ENCODE results near the gene BTBD16. TPM values are rescaled to one million over a fixed set of nuclear protein-coding genes. Genes with fewer than 3 reads are reported as not detected.

BTBD16 gene
- total and polyA plus RNA-seq, 5 experiments from 2014 or later, result not detected

DNA sequence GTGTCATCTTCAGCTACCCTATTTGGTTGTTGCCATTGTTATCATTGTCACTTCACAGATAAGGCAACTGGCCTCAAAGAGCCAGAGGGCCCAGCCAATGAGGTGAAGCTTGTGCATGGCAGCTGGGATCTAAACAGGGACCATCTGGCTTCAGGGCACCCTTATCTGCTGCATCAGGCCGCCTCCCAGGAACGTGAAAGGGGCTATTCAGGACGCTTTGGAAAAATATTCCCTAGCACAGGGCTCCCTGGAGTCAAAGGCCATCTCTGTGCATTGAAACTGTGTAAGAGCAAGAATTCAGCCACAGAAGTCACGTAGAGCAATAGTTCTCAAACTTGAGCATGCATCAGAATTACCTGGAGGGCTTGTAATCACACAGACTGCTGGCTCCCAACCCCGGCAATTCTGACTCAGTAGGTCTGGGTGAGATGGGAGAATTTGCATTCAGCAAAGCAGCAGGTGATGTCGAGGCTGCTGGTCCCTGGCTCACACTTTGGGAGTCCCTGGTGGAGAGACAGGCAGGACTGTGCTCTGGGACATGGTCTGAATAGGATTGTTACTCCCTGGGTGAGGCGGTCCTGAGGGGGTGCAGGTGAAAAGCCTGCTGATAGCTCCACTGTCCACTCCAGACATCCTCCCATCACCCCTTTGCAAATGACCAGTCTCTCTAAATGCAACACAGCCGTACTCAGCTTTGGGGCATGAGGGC is 81.9 kb downstream of the BTBD16 start:
- ATAC-seq (no peak), DNase-seq (no peak)
- H3K27me3 Mint-ChIP-seq, result peaks cover 0 to 11% (median 0%) of the 10 kb centered on the region in 5 donors
- no peak overlapping the region for H3K27ac Mint-ChIP-seq
- H3K9me3 Mint-ChIP-seq, result peaks cover 0 to 3% (median 0%) of the 10 kb centered on the region in 9 donors
- peaks cover 0 to 5% (median 1%) of the 10 kb centered on the region in 3 donors for H3K36me3 Mint-ChIP-seq
- POLR2A ChIA-PET, result no interaction called here
- H3K4me3 Mint-ChIP-seq, result no peak overlapping the region
- H3K4me1 Mint-ChIP-seq, result peaks cover 0 to 3% (median 0%) of the 10 kb centered on the region in 4 donors

DNA sequence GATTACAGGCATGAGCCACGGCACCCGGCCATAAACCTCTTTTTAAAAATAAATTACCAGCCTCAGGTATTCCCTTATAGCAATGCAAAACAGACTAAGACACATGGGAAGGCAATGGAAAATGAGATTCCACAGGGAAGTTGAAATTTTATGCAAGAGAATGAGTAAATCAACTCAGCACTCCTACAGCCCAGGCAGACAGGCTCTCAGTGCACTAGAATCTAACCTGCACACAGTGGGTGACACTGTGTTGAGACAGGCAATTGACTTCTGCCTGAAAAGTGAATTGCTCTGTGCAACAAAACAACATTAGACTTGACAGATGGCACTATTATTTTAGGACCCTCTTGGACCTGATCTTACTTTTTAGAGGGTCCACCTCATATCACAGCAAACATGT is 83.3 kb downstream of the BTBD16 start:
- POLR2A ChIA-PET, result interaction anchor here (0.7 kb wide), 1 partner anchor 79 kb away, joined by 3 read pairs; no protein-coding TSS in a partner anchor
- H3K9me3 Mint-ChIP-seq, result peaks cover 0 to 17% (median 9%) of the 10 kb centered on the region in 9 donors
- ATAC-seq (no peak), DNase-seq (no peak)
- H3K36me3 Mint-ChIP-seq, result peaks cover 0 to 15% (median 12%) of the 10 kb centered on the region in 3 donors
- no peak overlapping the region for H3K4me3 Mint-ChIP-seq
- peaks cover 0 to 11% (median 0%) of the 10 kb centered on the region in 5 donors for H3K27me3 Mint-ChIP-seq
- H3K27ac Mint-ChIP-seq, result peak overlapping the region in 1 of 10 donors; percentile 71
- H3K4me1 Mint-ChIP-seq, result no peaks in the 10 kb centered on the region

DNA sequence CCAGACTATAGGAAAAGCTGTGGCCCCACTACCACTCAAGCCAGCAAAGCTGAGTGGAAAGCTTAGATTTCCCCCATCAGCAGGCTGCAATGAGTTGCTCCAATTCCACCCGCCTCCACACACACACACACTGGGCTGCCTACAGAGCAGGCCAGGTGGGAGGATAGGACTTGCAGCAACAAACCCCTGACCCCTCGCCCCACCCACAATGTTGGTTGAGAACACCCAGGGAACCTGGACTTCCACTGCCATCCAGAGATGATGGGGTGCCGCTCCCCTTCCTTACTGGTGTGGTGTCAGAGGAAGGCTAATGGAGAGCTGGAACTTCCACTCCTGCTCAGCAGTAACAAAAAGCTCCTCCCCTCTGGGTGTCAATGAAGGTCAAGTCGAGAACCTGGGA is 86.6 kb downstream of the BTBD16 start:
- Mint-ChIP-seq H3K4me1 (no peaks in the 10 kb centered on the region), H3K27me3 (peaks cover 0 to 8% (median 0%) of the 10 kb centered on the region in 5 donors), H3K9me3 (peaks cover 0 to 20% (median 9%) of the 10 kb centered on the region in 9 donors), H3K4me3 (no peak overlapping the region), H3K36me3 (peaks cover 0 to 15% (median 12%) of the 10 kb centered on the region in 3 donors), H3K27ac (no peak overlapping the region)
- DNase-seq (no peak), ATAC-seq (no peak)
- POLR2A ChIA-PET, result no interaction called here

DNA sequence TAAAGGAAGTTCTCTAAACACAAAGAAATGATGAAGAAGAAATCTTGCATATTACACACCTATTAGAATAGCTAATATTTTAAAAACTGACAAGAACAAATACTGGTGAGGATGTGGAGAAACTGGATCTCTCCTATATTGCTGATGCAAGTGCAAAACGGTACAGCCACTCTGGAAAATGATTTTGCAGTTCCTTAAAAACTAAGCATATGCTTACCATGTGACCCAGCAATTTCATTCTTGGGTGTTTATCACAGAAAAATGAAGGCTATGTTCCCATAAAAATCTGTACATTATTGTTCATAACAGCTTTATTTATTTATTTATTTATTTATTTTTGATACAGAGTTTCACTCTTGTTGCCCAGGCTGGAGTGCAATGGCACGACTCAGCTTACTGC is 88.5 kb downstream of the BTBD16 start:
- peaks cover 0 to 4% (median 0%) of the 10 kb centered on the region in 5 donors for H3K27me3 Mint-ChIP-seq
- peaks cover 0 to 2% (median 0%) of the 10 kb centered on the region in 4 donors for H3K4me1 Mint-ChIP-seq
- H3K27ac Mint-ChIP-seq, result no peak overlapping the region
- peaks cover 0 to 15% (median 12%) of the 10 kb centered on the region in 3 donors for H3K36me3 Mint-ChIP-seq
- peaks cover 0 to 20% (median 9%) of the 10 kb centered on the region in 9 donors for H3K9me3 Mint-ChIP-seq
- DNase-seq, result no peak
- POLR2A ChIA-PET, result interaction anchor here (0.6 to 0.7 kb wide), 3 partner anchors 33 to 57 kb away, joined by 3 to 7 read pairs (median 4); no protein-coding TSS in a partner anchor
- H3K4me3 Mint-ChIP-seq, result no peak overlapping the region
- no peak for ATAC-seq

DNA sequence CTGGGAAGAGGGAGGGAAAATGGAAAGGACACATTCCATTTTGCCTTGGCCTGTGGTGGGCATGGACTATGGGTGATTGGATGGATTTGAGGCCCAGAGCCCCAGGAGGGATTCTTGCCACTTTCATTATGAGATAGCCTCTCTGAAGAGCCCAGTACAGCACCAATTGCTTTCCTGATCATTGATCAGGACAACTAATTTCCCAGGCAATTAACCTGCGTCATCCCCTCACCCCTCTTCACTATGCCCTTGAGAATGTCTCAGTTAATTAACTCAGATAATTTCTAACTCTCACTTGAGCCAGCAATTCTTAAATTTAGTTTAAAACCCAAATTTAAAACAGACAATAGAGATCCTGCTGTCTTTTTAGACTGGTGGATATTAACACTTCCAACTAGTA is 90.0 kb downstream of the BTBD16 start:
- peaks cover 0 to 15% (median 12%) of the 10 kb centered on the region in 3 donors for H3K36me3 Mint-ChIP-seq
- DNase-seq (no peak), ATAC-seq (no peak)
- peaks cover 0 to 9% (median 2%) of the 10 kb centered on the region in 5 donors for H3K27me3 Mint-ChIP-seq
- no peak overlapping the region for H3K27ac Mint-ChIP-seq
- H3K4me1 Mint-ChIP-seq, result peaks cover 0 to 5% (median 2%) of the 10 kb centered on the region in 4 donors
- peaks cover 0 to 20% (median 9%) of the 10 kb centered on the region in 9 donors for H3K9me3 Mint-ChIP-seq
- POLR2A ChIA-PET, result no interaction called here
- H3K4me3 Mint-ChIP-seq, result no peak overlapping the region

DNA sequence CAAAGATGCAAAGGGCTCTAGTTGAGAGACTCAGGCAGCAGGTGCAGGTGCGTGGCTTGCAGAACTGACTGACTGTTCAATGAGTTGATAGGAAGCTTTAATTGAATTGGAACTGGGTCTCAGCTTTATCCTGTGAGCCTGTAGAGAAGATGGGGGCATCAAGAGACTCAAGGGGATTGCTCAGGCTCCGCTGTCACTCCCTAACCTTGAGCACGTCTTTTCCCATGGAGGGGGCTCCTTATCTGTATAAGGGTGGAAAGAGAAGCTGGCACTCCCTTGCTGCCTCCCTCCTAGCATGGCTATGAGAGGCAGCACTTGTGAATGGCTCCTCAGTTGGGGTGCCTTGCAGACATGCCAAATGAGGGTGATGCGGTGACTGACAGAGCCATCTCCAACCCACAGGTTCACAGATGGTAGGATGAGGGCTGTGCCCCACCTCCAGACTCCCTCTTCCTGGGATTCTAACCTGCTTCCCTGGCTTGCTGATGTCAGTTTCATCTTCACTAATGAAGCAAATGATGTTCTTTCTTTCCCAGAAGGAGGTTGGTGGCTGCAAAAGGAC is 91.0 kb downstream of the BTBD16 start:
- H3K4me3 Mint-ChIP-seq, result no peak overlapping the region
- H3K9me3 Mint-ChIP-seq, result peaks cover 0 to 20% (median 9%) of the 10 kb centered on the region in 9 donors
- peaks cover 0 to 16% (median 2%) of the 10 kb centered on the region in 5 donors for H3K27me3 Mint-ChIP-seq
- no peak for DNase-seq
- no peak overlapping the region for H3K27ac Mint-ChIP-seq
- H3K36me3 Mint-ChIP-seq, result peaks cover 0 to 15% (median 12%) of the 10 kb centered on the region in 3 donors
- POLR2A ChIA-PET, result no interaction called here
- ATAC-seq, result no peak
- peaks cover 0 to 5% (median 2%) of the 10 kb centered on the region in 4 donors for H3K4me1 Mint-ChIP-seq

DNA sequence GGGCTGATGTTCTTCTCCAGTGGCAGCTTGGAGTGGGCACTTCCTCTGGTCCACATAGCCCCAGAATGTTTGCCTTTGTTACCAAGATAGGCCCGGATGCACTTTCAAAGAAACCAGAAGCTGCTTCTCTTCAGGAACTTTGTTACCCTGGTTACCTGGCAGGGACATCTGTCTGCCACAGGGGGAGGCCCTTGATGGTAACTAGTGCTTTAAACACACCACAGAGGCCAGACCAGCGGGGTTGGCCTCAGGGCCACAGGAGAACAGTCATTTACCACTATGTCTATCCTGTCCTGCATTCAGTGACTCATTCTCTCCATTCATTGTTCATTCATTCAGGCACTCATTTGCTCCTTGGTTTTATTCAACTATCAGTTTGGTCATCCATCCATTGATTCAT is 91.5 kb downstream of the BTBD16 start:
- no peak for ATAC-seq
- peak overlapping the region in 1 of 10 donors; percentile 16 for H3K27ac Mint-ChIP-seq
- peaks cover 0 to 20% (median 11%) of the 10 kb centered on the region in 9 donors for H3K9me3 Mint-ChIP-seq
- H3K4me3 Mint-ChIP-seq, result no peak overlapping the region
- peaks cover 0 to 20% (median 2%) of the 10 kb centered on the region in 5 donors for H3K27me3 Mint-ChIP-seq
- no peak for DNase-seq
- POLR2A ChIA-PET, result no interaction called here
- peaks cover 0 to 13% (median 12%) of the 10 kb centered on the region in 3 donors for H3K36me3 Mint-ChIP-seq
- peaks cover 0 to 5% (median 2%) of the 10 kb centered on the region in 4 donors for H3K4me1 Mint-ChIP-seq

DNA sequence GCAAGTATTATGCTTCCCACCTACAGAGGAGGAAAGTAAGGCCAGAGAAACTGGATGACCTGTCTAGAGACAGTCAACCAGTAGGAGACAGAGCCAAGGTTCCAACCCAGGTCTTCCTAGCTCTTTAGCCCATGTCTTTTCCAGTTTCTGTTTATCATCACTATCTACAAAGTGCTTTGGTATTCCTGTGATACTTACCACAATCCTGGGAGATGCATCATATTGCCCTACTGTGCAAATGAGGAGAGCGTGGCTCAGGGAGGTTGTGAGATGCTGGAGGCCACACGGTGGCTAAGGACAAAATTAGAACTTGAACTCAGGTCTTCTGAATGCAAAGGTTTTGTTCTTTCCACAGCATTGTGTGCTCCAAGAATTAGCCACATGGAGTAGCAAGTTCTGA is 92.2 kb downstream of the BTBD16 start:
- H3K9me3 Mint-ChIP-seq, result peaks cover 0 to 17% (median 8%) of the 10 kb centered on the region in 9 donors
- peaks cover 0 to 24% (median 2%) of the 10 kb centered on the region in 5 donors for H3K27me3 Mint-ChIP-seq
- H3K27ac Mint-ChIP-seq, result peak overlapping the region in 1 of 10 donors; percentile 0
- peaks cover 0 to 12% (median 6%) of the 10 kb centered on the region in 3 donors for H3K36me3 Mint-ChIP-seq
- DNase-seq (no peak), ATAC-seq (no peak)
- POLR2A ChIA-PET, result no interaction called here
- no peak overlapping the region for H3K4me3 Mint-ChIP-seq
- peaks cover 0 to 5% (median 2%) of the 10 kb centered on the region in 4 donors for H3K4me1 Mint-ChIP-seq

DNA sequence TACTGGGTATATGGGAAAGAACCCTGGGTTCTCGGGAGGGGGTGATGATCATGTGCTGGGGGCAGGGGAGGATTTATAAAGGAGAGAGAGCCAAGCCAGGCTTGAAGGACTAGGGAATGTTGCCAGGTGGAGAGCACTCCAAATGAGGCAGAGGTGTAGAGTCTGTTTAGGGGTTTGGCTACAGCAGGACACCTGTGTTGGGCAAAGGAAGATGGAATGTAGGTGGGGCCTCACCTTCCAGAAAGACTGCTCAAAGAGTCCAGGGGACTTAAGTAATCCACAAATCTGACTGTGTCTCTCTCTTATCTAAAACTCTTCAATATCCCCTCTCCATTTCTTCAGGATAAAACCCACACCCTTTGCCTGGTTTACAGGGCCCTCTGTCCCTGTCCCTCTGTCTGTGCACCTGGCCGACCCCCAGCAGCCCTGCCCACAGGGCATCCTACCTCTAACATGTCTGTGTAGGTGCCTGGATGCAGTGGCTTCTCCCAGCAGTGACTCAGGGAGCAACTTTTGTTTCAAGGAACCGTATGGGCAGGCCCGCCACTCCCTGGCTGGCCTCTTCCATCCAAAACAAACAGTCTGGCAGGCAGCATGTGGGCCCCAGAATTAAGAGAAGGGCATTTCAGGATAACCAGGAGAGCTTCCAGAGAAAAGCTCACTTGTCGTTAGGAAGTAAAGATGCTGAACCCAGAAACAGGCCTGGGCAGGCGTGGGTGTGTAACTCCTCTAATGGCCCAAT is 92.8 kb downstream of the BTBD16 start:
- no peak for DNase-seq
- H3K4me1 Mint-ChIP-seq, result peaks cover 0 to 5% (median 2%) of the 10 kb centered on the region in 4 donors
- peak overlapping the region in 1 of 10 donors; percentile 52 for H3K27ac Mint-ChIP-seq
- H3K9me3 Mint-ChIP-seq, result peaks cover 0 to 11% (median 2%) of the 10 kb centered on the region in 9 donors
- H3K4me3 Mint-ChIP-seq, result no peak overlapping the region
- H3K36me3 Mint-ChIP-seq, result peaks cover 0 to 7% (median under 1%) of the 10 kb centered on the region in 3 donors
- POLR2A ChIA-PET, result no interaction called here
- no peak for ATAC-seq
- peaks cover 0 to 27% (median 2%) of the 10 kb centered on the region in 5 donors for H3K27me3 Mint-ChIP-seq

DNA sequence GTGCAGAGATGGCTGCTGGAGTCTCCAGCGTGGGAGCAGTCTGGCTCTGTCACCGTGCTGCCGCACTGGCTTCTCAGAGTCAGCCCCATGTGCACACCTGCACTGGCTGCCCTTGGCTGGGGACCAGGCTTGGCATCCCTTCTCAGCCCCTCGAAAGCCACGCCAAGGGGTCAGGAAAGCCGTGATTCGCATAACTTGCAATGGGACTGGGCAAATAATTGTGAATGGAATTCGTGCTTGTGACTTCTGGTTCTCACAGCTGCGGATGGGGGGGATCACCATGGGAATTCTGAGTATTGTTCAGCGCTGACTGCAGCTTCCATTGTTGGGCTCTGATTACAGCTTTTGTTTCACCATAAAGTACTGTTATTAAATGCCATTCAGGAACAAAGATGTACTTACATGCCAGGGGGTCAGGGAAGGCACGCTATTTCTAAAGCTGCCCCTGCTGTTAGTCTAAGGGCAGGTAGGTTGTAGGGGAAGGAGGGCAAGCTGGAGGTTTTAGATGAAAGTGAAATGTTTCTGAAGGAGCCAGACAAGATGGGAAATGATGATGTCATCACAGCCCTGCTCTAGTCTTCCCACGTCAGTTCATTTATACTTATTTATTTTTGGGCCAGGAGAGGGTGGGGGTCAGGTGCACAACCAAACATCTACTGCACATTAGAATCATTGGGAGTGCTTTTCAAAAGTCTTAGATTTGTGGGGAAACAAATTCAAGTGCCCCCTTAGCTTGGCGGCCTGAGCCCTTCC is 97.6 kb downstream of the BTBD16 start:
- Mint-ChIP-seq H3K27ac (no peak overlapping the region), H3K4me1 (peaks cover 4 to 8% (median 6%) of the 10 kb centered on the region in 4 donors), H3K36me3 (peaks cover 0 to 5% (median 0%) of the 10 kb centered on the region in 3 donors), H3K27me3 (peaks cover 0 to 29% (median 8%) of the 10 kb centered on the region in 5 donors), H3K9me3 (peaks cover 0 to 7% (median 0%) of the 10 kb centered on the region in 9 donors), H3K4me3 (no peak overlapping the region)
- ATAC-seq, result no peak
- DNase-seq, result no peak
- POLR2A ChIA-PET, result interaction anchor here (0.7 kb wide), 1 partner anchor 54 kb away, joined by 3 read pairs; no protein-coding TSS in a partner anchor

DNA sequence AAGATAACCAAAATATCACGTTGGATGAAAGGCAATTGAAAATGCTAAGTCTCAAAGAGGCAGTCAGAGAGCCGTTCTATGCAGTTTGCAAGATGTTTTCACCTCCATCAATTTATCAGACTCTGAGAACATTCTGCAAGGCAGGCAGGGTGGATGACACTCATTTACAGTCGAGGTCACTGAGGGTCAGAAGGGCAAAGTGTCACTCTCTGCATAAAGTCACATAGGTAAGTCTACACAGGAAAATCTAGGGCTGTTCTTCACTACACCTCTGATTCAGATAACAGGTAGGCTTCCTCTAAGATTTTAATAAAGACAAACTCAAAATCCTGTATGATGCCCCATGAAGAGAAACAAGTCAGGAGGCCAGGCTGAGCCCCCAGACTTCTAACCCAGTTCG is 102.0 kb downstream of the BTBD16 start:
- H3K27me3 Mint-ChIP-seq, result peaks cover 0 to 10% (median 3%) of the 10 kb centered on the region in 5 donors
- DNase-seq (no peak), ATAC-seq (no peak)
- POLR2A ChIA-PET, result interaction anchor here (2.2 to 2.7 kb wide), 2 partner anchors 42 to 46 kb away, joined by 28 to 31 read pairs; no protein-coding TSS in a partner anchor
- peaks cover 0 to 7% (median 0%) of the 10 kb centered on the region in 3 donors for H3K36me3 Mint-ChIP-seq
- H3K4me1 Mint-ChIP-seq, result peaks cover 8 to 30% (median 28%) of the 10 kb centered on the region in 4 donors
- H3K27ac Mint-ChIP-seq, result peak overlapping the region in 4 of 10 donors; percentile 79 to 92 (median 88)
- H3K9me3 Mint-ChIP-seq, result no peaks in the 10 kb centered on the region
- peak overlapping the region; percentile 89 to 97 (median 94) for H3K4me3 Mint-ChIP-seq
